GM20000 (cell line): ENCODE results near the gene CPNE9.

ENCODE experiments used
- DNase-seq: peaks from one replicate; pipeline ENCODE4 v3.0.0; 2012; ENCODE audit warnings: low spot score
- CTCF ChIP-seq: IDR thresholded peaks from 2 replicates; pipeline ENCODE4 v1.5.1; 2012; ENCODE audit warnings: mild to moderate bottlenecking, control low read depth; ENCODE audit errors: extremely low read depth, missing control alignments

The CPNE9 gene

GRCh38 chr3:9703736-9704346 lies at the start of gene CPNE9:
Gene CPNE9, plus strand, starts transcription at chr3:9703833. Its CDS starts 164 bp downstream, at chr3:9703997.
- peak; percentile 47 for DNase-seq
- no peak for TF ChIP-seq CTCF

- DNase-seq, result no peak
- no peak for TF ChIP-seq CTCF
Measured at GRCh38 chr3:9659849-9660248, 43.8 kb upstream of the CPNE9 start.

GRCh38 chr3:9660972-9661371 lies 42.7 kb upstream of the CPNE9 start:
- no peak for TF ChIP-seq CTCF
- DNase-seq, result no peak

- TF ChIP-seq CTCF, result no peak
- no peak for DNase-seq
Measured at GRCh38 chr3:9664119-9664751, 39.4 kb upstream of the CPNE9 start.

GRCh38 chr3:9666704-9667445 lies 36.8 kb upstream of the CPNE9 start:
- TF ChIP-seq CTCF, result no peak
- no peak for DNase-seq

GRCh38 chr3:9669277-9669676 lies 34.4 kb upstream of the CPNE9 start:
- no peak for TF ChIP-seq CTCF
- no peak for DNase-seq
